K562 (cell line): Measurements from ENCODE around the gene CNDP2. TPM values are rescaled to one million over a fixed set of nuclear protein-coding genes. Genes with fewer than 3 reads are reported as not detected.

Experiments used
- ARHGAP35 ChIP-seq: fragments of 450-650 bp; IDR thresholded peaks from 2 replicates; pipeline ENCODE4 v1.6.1; 2018; ENCODE audit not compliant: partially characterized antibody
- ELF1 ChIP-seq: fragments of 200-800 bp; sonication (Bioruptor generic); IDR thresholded peaks from 2 replicates; pipeline ENCODE4 v1.6.1; 2016; ENCODE audit warnings: missing genetic modification characterization, missing compliant biosample characterization
- GTF2E2 ChIP-seq: fragments of 200-800 bp; sonication (Bioruptor generic); IDR thresholded peaks from 2 replicates; pipeline ENCODE4 v1.6.1; 2016; ENCODE audit warnings: missing genetic modification characterization, missing compliant biosample characterization
- HDAC3 ChIP-seq: fragments of 450-650 bp; IDR thresholded peaks from 2 replicates; pipeline ENCODE4 v1.6.1; 2018; ENCODE audit warnings: borderline replicate concordance, mild to moderate bottlenecking, moderate library complexity; ENCODE audit not compliant: partially characterized antibody
- HIVEP1 ChIP-seq: fragments of 250-450 bp; sonication (Bioruptor Pico); IDR thresholded peaks from 2 replicates; pipeline ENCODE4 v1.4.0; 2020; ENCODE audit warnings: mild to moderate bottlenecking
- MEF2A ChIP-seq: IDR thresholded peaks from 2 replicates; pipeline ENCODE4 v1.6.1; 2011; ENCODE audit warnings: low read depth, mild to moderate bottlenecking, low read length, moderate library complexity; ENCODE audit not compliant: control insufficient read depth
- MYBL2 ChIP-seq, 2 experiments: fragments of 450-650 bp in 1 of 2; sonication (generic) in 1 of 2; formaldehyde crosslinking in 1 of 2; IDR thresholded peaks; 2 replicates each; pipeline versions ENCODE4 v1.6.1 to v1.8.1; 2017 to 2022; ENCODE audit warnings: borderline replicate concordance in 1 of 2, inconsistent platforms in 1 of 2, low read depth in 1 of 2, mild to moderate bottlenecking in 1 of 2, missing genetic modification reagents in 1 of 2, moderate library complexity in 1 of 2
- NRF1 ChIP-seq, 2 experiments: fragments of 450-650 bp; IDR thresholded peaks in 1 of 2; conservative IDR thresholded peaks in 1 of 2; 2 replicates each; pipeline ENCODE4 v1.6.1; 2014; ENCODE audit warnings: mild to moderate bottlenecking in 2 of 2
- POLR3G ChIP-seq: IDR thresholded peaks from 2 replicates; pipeline ENCODE4 v1.6.1; 2011; ENCODE audit not compliant: insufficient read length, insufficient replicate concordance; ENCODE audit errors: extremely low read depth
- PTRF ChIP-seq: fragments of 450-650 bp; IDR thresholded peaks from 2 replicates; pipeline ENCODE4 v1.6.1; 2016; ENCODE audit warnings: mild to moderate bottlenecking, missing genetic modification characterization, missing compliant biosample characterization
- PTTG1 ChIP-seq: fragments of 450-650 bp; IDR thresholded peaks from 2 replicates; pipeline ENCODE4 v1.6.1; 2016; ENCODE audit warnings: low read depth, mild to moderate bottlenecking, missing genetic modification characterization, missing compliant biosample characterization
- TCF3 ChIP-seq: sonication (generic); formaldehyde crosslinking; IDR thresholded peaks from 2 replicates; pipeline ENCODE4 v1.4.0; 2020; ENCODE audit warnings: mild to moderate bottlenecking, missing genetic modification reagents
- WHSC1 ChIP-seq: IDR thresholded peaks from one replicate; pipeline ENCODE4 v1.6.1; 2012; ENCODE audit warnings: low read length, control low read depth, inconsistent platforms
- ZNF347 ChIP-seq: fragments of 450-650 bp; formaldehyde crosslinking; IDR thresholded peaks from 2 replicates; pipeline ENCODE4 v1.4.0; 2020; ENCODE audit warnings: low read depth, mild to moderate bottlenecking, moderate library complexity
- polyA plus RNA-seq, 8 experiments: library from polyadenylated mRNA; depleted of rRNA in 4 of 8; stranded (reverse) in 5 of 8; unstranded in 3 of 8; fragments of >200 nt; fragmentation: Nextera tagmentation in 2 of 8; fragmentation: Illumina TruSeq in 1 of 8; extraction: Ambion mirVana in 2 of 8; extraction: Trizol in 1 of 8; gene quantifications; 2 replicates each; pipeline versions ENCODE4 v1.2.1 to v1.2.3, GENCODE V29; 2011 to 2014; ENCODE audit warnings: inconsistent platforms in 1 of 8, missing spikeins in 1 of 8
- total RNA-seq, 7 experiments: library from RNA; depleted of rRNA in 6 of 7; stranded (reverse); fragments of >200 nt in 6 of 7; fragmentation: Illumina TruSeq in 2 of 7; extraction: Trizol in 2 of 7; gene quantifications; 2 replicates each; pipeline versions ENCODE4 v1.2.1 to v1.2.3, GENCODE V29; 2011 to 2021; ENCODE audit warnings: low replicate concordance in 1 of 7
- TF ChIP-seq, protein P1 (sequence below): fragments of 450-650 bp; IDR thresholded peaks from 2 replicates; pipeline ENCODE4 v1.6.1; 2014; ENCODE audit warnings: low read depth, mild to moderate bottlenecking, moderate library complexity, borderline replicate concordance
- TF ChIP-seq, protein P2 (sequence below): fragments of 250-450 bp; sonication (Bioruptor Pico); IDR thresholded peaks from 2 replicates; pipeline ENCODE4 v1.8.0; 2022; ENCODE audit warnings: inconsistent platforms
- TF ChIP-seq, protein P3 (sequence below): IDR thresholded peaks from 3 replicates; pipeline ENCODE4 v1.6.1; 2011; ENCODE audit warnings: borderline replicate concordance, mild to moderate bottlenecking, moderate library complexity; ENCODE audit not compliant: insufficient read length; ENCODE audit errors: extremely low read depth

Gene CNDP2
- total and polyA plus RNA-seq, 9 of the 15 experiments (the other 6 are each of a cell fraction or from before 2014, with no cell fraction given): 34.1 to 128 (median 53.8) TPM

DNA sequence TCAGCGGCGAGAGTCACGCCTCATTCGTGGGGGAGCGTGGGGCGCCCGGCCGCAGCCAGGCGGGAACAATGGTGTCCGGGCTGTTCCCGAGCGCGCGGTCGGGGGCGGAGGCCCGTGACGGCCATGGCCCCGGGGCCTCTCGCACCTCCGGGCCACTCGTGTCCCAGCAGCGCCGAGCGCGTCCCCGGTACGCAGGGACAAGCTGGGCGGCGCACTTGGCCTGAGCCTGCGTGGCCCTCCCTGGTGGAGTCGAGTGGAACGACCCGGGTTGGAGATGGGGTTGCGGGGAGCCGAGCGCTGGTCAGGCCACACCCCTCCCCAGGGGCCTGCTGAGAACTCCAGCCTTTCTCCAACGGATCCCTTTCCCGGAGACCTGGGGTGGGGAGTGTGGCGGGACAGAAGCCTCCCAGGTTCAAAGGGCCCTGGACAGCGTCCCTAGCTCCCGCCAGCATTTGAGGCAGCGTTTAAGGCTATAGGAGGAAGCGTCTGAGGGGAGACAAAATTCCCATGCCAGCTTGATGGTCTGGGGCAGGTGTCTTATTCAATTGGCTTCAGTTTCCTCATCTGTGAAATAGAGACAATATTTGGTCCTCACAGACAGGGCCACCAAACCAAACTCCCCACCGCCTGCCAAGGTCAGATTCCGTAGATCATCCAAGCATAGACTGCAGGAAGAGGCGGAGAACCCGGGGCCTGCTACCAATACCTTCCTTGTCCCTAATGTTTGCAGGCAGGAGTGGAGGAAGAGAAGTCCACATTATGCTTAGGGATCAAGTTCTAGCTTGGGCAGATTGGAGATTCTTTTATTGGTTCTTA, 553 bp downstream of the CNDP2 start (continued):
- TF ChIP-seq NRF1 (conservative IDR thresholded peaks at IDR 0.05 in 1 of 2, IDR thresholded peaks at IDR 0.05 in 1 of 2) (peak; percentile 78 to 80), WHSC1 (no peak), HIVEP1 (CRISPR knock-in tag) (no peak), TCF3 (no peak), HDAC3 (no peak), ZNF347 (CRISPR knock-in tag) (no peak), ELF1 (tag) (no peak), ARHGAP35 (no peak), PTTG1 (no peak), POLR3G (no peak), GTF2E2 (tag) (no peak; the same call in 1 of the 2 replicates), MYBL2 (IDR thresholded peaks at IDR 0.05; ENCODE audit: low read depth) (no peak), MYBL2 (CRISPR knock-in tag; IDR thresholded peaks at IDR 0.05; ENCODE audit: borderline replicate concordance) (no peak), PTRF (tag) (no peak), MEF2A (no peak)
- TF ChIP-seq, protein P1, sequence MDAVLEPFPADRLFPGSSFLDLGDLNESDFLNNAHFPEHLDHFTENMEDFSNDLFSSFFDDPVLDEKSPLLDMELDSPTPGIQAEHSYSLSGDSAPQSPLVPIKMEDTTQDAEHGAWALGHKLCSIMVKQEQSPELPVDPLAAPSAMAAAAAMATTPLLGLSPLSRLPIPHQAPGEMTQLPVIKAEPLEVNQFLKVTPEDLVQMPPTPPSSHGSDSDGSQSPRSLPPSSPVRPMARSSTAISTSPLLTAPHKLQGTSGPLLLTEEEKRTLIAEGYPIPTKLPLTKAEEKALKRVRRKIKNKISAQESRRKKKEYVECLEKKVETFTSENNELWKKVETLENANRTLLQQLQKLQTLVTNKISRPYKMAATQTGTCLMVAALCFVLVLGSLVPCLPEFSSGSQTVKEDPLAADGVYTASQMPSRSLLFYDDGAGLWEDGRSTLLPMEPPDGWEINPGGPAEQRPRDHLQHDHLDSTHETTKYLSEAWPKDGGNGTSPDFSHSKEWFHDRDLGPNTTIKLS: peak; percentile 28; the same call in 1 of the 2 replicates
- TF ChIP-seq, protein P2, sequence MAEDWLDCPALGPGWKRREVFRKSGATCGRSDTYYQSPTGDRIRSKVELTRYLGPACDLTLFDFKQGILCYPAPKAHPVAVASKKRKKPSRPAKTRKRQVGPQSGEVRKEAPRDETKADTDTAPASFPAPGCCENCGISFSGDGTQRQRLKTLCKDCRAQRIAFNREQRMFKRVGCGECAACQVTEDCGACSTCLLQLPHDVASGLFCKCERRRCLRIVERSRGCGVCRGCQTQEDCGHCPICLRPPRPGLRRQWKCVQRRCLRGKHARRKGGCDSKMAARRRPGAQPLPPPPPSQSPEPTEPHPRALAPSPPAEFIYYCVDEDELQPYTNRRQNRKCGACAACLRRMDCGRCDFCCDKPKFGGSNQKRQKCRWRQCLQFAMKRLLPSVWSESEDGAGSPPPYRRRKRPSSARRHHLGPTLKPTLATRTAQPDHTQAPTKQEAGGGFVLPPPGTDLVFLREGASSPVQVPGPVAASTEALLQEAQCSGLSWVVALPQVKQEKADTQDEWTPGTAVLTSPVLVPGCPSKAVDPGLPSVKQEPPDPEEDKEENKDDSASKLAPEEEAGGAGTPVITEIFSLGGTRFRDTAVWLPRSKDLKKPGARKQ (CRISPR knock-in tag): no peak
- TF ChIP-seq, protein P3, sequence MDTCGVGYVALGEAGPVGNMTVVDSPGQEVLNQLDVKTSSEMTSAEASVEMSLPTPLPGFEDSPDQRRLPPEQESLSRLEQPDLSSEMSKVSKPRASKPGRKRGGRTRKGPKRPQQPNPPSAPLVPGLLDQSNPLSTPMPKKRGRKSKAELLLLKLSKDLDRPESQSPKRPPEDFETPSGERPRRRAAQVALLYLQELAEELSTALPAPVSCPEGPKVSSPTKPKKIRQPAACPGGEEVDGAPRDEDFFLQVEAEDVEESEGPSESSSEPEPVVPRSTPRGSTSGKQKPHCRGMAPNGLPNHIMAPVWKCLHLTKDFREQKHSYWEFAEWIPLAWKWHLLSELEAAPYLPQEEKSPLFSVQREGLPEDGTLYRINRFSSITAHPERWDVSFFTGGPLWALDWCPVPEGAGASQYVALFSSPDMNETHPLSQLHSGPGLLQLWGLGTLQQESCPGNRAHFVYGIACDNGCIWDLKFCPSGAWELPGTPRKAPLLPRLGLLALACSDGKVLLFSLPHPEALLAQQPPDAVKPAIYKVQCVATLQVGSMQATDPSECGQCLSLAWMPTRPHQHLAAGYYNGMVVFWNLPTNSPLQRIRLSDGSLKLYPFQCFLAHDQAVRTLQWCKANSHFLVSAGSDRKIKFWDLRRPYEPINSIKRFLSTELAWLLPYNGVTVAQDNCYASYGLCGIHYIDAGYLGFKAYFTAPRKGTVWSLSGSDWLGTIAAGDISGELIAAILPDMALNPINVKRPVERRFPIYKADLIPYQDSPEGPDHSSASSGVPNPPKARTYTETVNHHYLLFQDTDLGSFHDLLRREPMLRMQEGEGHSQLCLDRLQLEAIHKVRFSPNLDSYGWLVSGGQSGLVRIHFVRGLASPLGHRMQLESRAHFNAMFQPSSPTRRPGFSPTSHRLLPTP: no peak
